ENCODE data around the gene PAK1. TPM values are rescaled to one million over a fixed set of nuclear protein-coding genes. Genes with fewer than 3 reads are reported as not detected.

PAK1 gene
- total RNA-seq, 1 donor, result 69.1 TPM

GRCh38 chr11:77421041-77421723, 52.7 kb downstream of the PAK1 start:
- no peak for DNase-seq (ENCODE audit: low read depth)
- no peak for TF ChIP-seq CTCF (IDR thresholded peaks at IDR 0.05; ENCODE audit: insufficient read depth, low read depth, low read length)

GRCh38 chr11:77418971-77419597, 54.8 kb downstream of the PAK1 start:
- TF ChIP-seq CTCF (IDR thresholded peaks at IDR 0.05; ENCODE audit: insufficient read depth, low read depth, low read length), result no peak
- H3K4me3 ChIP-seq (ENCODE audit: low read depth, low read length), result no peak overlapping the region
- no peak for DNase-seq (ENCODE audit: low read depth)

More at GRCh38 chr11:77421041-77421723, 52.7 kb downstream of the PAK1 start:
- H3K4me3 ChIP-seq (ENCODE audit: low read depth, low read length), result no peak overlapping the region

GRCh38 chr11:77418155-77418970, 55.5 kb downstream of the PAK1 start:
- TF ChIP-seq CTCF (IDR thresholded peaks at IDR 0.05; ENCODE audit: insufficient read depth, low read depth, low read length), result no peak
- no peak for DNase-seq (ENCODE audit: low read depth)
- H3K4me3 ChIP-seq (ENCODE audit: low read depth, low read length), result no peak overlapping the region

- no peak for DNase-seq (ENCODE audit: low read depth)
- no peak for TF ChIP-seq CTCF (IDR thresholded peaks at IDR 0.05; ENCODE audit: insufficient read depth, low read depth, low read length)
- no peak overlapping the region for H3K4me3 ChIP-seq (ENCODE audit: low read depth, low read length)
These were observed 57.5 kb downstream of the PAK1 start for GRCh38 chr11:77416357-77416756.

- no peak for TF ChIP-seq CTCF (IDR thresholded peaks at IDR 0.05; ENCODE audit: insufficient read depth, low read depth, low read length)
- DNase-seq (ENCODE audit: low read depth), result no peak
- H3K4me3 ChIP-seq (ENCODE audit: low read depth, low read length), result no peak overlapping the region
These were observed 59.9 kb downstream of the PAK1 start for GRCh38 chr11:77413850-77414460.

GRCh38 chr11:77412814-77413213, 61.1 kb downstream of the PAK1 start:
- DNase-seq (ENCODE audit: low read depth), result no peak
- no peak for TF ChIP-seq CTCF (IDR thresholded peaks at IDR 0.05; ENCODE audit: insufficient read depth, low read depth, low read length)
- no peak overlapping the region for H3K4me3 ChIP-seq (ENCODE audit: low read depth, low read length)
